ENCODE measurements around the gene L3MBTL4.
"Not testable (repeated sequence)": the region's sequence is repeated elsewhere in the genome, so short reads cannot be mapped to it uniquely, and the experiment has no call there.

Gene L3MBTL4

GRCh38 chr18:6106091-6106685 lies 308.5 kb downstream of the L3MBTL4 start:
- DNase-seq (ENCODE audit: low read depth): no peak

- no peak for DNase-seq (ENCODE audit: low read depth)
Observed at GRCh38 chr18:6103741-6104140, 311.0 kb downstream of the L3MBTL4 start.

- no peak for DNase-seq (ENCODE audit: low read depth)
Observed at GRCh38 chr18:6096730-6097129, 318.0 kb downstream of the L3MBTL4 start.

GRCh38 chr18:6088432-6088831 lies 326.3 kb downstream of the L3MBTL4 start:
- no peak for DNase-seq (ENCODE audit: low read depth)

- DNase-seq (ENCODE audit: low read depth): no peak
Observed at GRCh38 chr18:6086731-6087130, 328.0 kb downstream of the L3MBTL4 start.

GRCh38 chr18:6079406-6079805 lies 335.3 kb downstream of the L3MBTL4 start:
- DNase-seq (ENCODE audit: low read depth): no peak

GRCh38 chr18:6078877-6079276 lies 335.8 kb downstream of the L3MBTL4 start:
- DNase-seq (ENCODE audit: low read depth): no peak

- not testable (repeated sequence) for DNase-seq (ENCODE audit: low read depth)
Observed at GRCh38 chr18:6072423-6072822, 342.3 kb downstream of the L3MBTL4 start.

GRCh38 chr18:6069539-6069938 lies 345.2 kb downstream of the L3MBTL4 start:
- no peak for DNase-seq (ENCODE audit: low read depth)

GRCh38 chr18:6069103-6069502 lies 345.6 kb downstream of the L3MBTL4 start:
- no peak for DNase-seq (ENCODE audit: low read depth)

- DNase-seq (ENCODE audit: low read depth): no peak
Observed at GRCh38 chr18:6060149-6060548, 354.6 kb downstream of the L3MBTL4 start.

GRCh38 chr18:6059551-6059950 lies 355.2 kb downstream of the L3MBTL4 start:
- no peak for DNase-seq (ENCODE audit: low read depth)

GRCh38 chr18:6058941-6059340 lies 355.8 kb downstream of the L3MBTL4 start:
- no peak for DNase-seq (ENCODE audit: low read depth)

- no peak for DNase-seq (ENCODE audit: low read depth)
Observed at GRCh38 chr18:6057604-6058003, 357.1 kb downstream of the L3MBTL4 start.

- no peak for DNase-seq (ENCODE audit: low read depth)
Observed at GRCh38 chr18:6056171-6056910, 358.4 kb downstream of the L3MBTL4 start.

GRCh38 chr18:6055711-6056110 lies 359.0 kb downstream of the L3MBTL4 start:
- no peak for DNase-seq (ENCODE audit: low read depth)

- DNase-seq (ENCODE audit: low read depth): no peak
Observed at GRCh38 chr18:6054256-6054842, 360.4 kb downstream of the L3MBTL4 start.

GRCh38 chr18:6052449-6052913 lies 362.2 kb downstream of the L3MBTL4 start:
- DNase-seq (ENCODE audit: low read depth): no peak

- not testable (repeated sequence) for DNase-seq (ENCODE audit: low read depth)
Observed at GRCh38 chr18:6047596-6047995, 367.1 kb downstream of the L3MBTL4 start.

- DNase-seq (ENCODE audit: low read depth): no peak
Observed at GRCh38 chr18:6044773-6045172, 369.9 kb downstream of the L3MBTL4 start.

GRCh38 chr18:6044319-6044718 lies 370.4 kb downstream of the L3MBTL4 start:
- DNase-seq (ENCODE audit: low read depth): no peak

GRCh38 chr18:6039055-6039454 lies 375.7 kb downstream of the L3MBTL4 start:
- DNase-seq (ENCODE audit: low read depth): no peak

GRCh38 chr18:6031442-6031841 lies 383.3 kb downstream of the L3MBTL4 start:
- no peak for DNase-seq (ENCODE audit: low read depth)
